WTC11 (cell line): Measurements from ENCODE around the gene CEP170B.

ENCODE experiments used
- ATF3 ChIP-seq: sonication (generic); formaldehyde crosslinking; conservative IDR thresholded peaks from 2 replicates; pipeline ENCODE4 v1.8.1; 2022; ENCODE audit warnings: mild to moderate bottlenecking, missing genetic modification reagents
- CREB1 ChIP-seq: sonication (generic); formaldehyde crosslinking; IDR thresholded peaks from 2 replicates; pipeline ENCODE4 v1.8.0; 2023; ENCODE audit warnings: mild to moderate bottlenecking, missing genetic modification reagents
- ELF4 ChIP-seq: sonication (generic); formaldehyde crosslinking; IDR thresholded peaks from 2 replicates; pipeline ENCODE4 v1.8.1; 2022; ENCODE audit warnings: low read depth, mild to moderate bottlenecking, moderate library complexity, missing genetic modification reagents
- ESRRA ChIP-seq: sonication (generic); formaldehyde crosslinking; IDR thresholded peaks from 2 replicates; pipeline ENCODE4 v1.8.1; 2022; ENCODE audit warnings: mild to moderate bottlenecking, missing genetic modification reagents, borderline replicate concordance
- JUN ChIP-seq: sonication (generic); formaldehyde crosslinking; IDR thresholded peaks from 2 replicates; pipeline ENCODE4 v1.8.0; 2023; ENCODE audit warnings: mild to moderate bottlenecking, missing genetic modification reagents
- KAT7 ChIP-seq: sonication (generic); formaldehyde crosslinking; IDR thresholded peaks from 2 replicates; pipeline ENCODE4 v1.8.1; 2023; ENCODE audit warnings: missing genetic modification reagents, mild to moderate bottlenecking, borderline replicate concordance
- SMAD4 ChIP-seq: sonication (generic); formaldehyde crosslinking; IDR thresholded peaks from 2 replicates; pipeline ENCODE4 v1.8.0; 2022; ENCODE audit warnings: mild to moderate bottlenecking, missing genetic modification reagents
- ZNF121 ChIP-seq: sonication (generic); formaldehyde crosslinking; IDR thresholded peaks from 2 replicates; pipeline ENCODE4 v1.8.0; 2023; ENCODE audit warnings: missing genetic modification reagents
- TF ChIP-seq, protein P1 (sequence below): fragments of 200-600 bp; IDR thresholded peaks from 2 replicates; pipeline ENCODE4 v1.8.0; 2022; ENCODE audit warnings: antibody characterized with exemption
- TF ChIP-seq, protein P2 (sequence below): sonication (generic); formaldehyde crosslinking; IDR thresholded peaks from 2 replicates; pipeline ENCODE4 v1.8.1; 2023; ENCODE audit warnings: mild to moderate bottlenecking, missing genetic modification reagents, moderate library complexity
- TF ChIP-seq, protein P3 (sequence below): sonication (generic); formaldehyde crosslinking; IDR thresholded peaks from 2 replicates; pipeline ENCODE4 v1.8.1; 2022; ENCODE audit warnings: low read depth, missing genetic modification reagents, borderline replicate concordance
- TF ChIP-seq, protein P4 (sequence below): sonication (generic); formaldehyde crosslinking; IDR thresholded peaks from 2 replicates; pipeline ENCODE4 v1.8.1; 2022; ENCODE audit warnings: mild to moderate bottlenecking, missing genetic modification reagents, moderate library complexity, borderline replicate concordance

DNA sequence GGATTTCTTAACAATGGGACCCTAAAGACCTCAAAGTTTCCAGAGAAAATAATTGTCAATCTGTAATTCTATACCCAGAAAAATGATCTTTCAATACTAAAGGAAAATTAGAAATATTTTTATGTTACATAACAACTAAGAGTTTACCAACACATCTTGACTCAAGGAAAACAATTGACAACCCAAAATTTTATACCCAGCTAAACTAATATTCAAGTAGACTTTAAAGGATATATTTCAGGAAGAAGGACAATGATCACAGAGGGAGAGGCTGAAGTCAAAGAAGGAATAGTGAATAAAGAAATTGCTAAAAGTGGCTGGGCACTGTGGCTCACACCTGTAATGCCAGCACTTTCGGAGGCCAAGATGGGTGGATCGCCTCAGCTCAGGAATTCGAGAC lies 47.0 kb downstream of the CEP170B start:
- TF ChIP-seq, protein P1, sequence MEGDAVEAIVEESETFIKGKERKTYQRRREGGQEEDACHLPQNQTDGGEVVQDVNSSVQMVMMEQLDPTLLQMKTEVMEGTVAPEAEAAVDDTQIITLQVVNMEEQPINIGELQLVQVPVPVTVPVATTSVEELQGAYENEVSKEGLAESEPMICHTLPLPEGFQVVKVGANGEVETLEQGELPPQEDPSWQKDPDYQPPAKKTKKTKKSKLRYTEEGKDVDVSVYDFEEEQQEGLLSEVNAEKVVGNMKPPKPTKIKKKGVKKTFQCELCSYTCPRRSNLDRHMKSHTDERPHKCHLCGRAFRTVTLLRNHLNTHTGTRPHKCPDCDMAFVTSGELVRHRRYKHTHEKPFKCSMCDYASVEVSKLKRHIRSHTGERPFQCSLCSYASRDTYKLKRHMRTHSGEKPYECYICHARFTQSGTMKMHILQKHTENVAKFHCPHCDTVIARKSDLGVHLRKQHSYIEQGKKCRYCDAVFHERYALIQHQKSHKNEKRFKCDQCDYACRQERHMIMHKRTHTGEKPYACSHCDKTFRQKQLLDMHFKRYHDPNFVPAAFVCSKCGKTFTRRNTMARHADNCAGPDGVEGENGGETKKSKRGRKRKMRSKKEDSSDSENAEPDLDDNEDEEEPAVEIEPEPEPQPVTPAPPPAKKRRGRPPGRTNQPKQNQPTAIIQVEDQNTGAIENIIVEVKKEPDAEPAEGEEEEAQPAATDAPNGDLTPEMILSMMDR = no peak
- TF ChIP-seq ELF4 (no peak), SMAD4 (CRISPR knock-in tag) (no peak), KAT7 (CRISPR knock-in tag) (no peak), ZNF121 (CRISPR knock-in tag) (no peak), JUN (CRISPR knock-in tag) (no peak), CREB1 (CRISPR knock-in tag) (no peak), ATF3 (CRISPR knock-in tag) (no peak), ESRRA (CRISPR knock-in tag) (no peak)
- TF ChIP-seq, protein P2, sequence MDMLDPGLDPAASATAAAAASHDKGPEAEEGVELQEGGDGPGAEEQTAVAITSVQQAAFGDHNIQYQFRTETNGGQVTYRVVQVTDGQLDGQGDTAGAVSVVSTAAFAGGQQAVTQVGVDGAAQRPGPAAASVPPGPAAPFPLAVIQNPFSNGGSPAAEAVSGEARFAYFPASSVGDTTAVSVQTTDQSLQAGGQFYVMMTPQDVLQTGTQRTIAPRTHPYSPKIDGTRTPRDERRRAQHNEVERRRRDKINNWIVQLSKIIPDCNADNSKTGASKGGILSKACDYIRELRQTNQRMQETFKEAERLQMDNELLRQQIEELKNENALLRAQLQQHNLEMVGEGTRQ = no peak
- TF ChIP-seq, protein P3, sequence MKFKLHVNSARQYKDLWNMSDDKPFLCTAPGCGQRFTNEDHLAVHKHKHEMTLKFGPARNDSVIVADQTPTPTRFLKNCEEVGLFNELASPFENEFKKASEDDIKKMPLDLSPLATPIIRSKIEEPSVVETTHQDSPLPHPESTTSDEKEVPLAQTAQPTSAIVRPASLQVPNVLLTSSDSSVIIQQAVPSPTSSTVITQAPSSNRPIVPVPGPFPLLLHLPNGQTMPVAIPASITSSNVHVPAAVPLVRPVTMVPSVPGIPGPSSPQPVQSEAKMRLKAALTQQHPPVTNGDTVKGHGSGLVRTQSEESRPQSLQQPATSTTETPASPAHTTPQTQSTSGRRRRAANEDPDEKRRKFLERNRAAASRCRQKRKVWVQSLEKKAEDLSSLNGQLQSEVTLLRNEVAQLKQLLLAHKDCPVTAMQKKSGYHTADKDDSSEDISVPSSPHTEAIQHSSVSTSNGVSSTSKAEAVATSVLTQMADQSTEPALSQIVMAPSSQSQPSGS = no peak
- TF ChIP-seq, protein P4, sequence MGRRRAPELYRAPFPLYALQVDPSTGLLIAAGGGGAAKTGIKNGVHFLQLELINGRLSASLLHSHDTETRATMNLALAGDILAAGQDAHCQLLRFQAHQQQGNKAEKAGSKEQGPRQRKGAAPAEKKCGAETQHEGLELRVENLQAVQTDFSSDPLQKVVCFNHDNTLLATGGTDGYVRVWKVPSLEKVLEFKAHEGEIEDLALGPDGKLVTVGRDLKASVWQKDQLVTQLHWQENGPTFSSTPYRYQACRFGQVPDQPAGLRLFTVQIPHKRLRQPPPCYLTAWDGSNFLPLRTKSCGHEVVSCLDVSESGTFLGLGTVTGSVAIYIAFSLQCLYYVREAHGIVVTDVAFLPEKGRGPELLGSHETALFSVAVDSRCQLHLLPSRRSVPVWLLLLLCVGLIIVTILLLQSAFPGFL (CRISPR knock-in tag) = no peak
